Stimulated activated effector memory CD8-positive, alpha-beta T cell treated with anti-CD3 and anti-CD28 coated beads, Interleukin-12 subunit alpha, Interleukin-12 subunit beta, amount 100 ng/mL, for 72 hours (primary cell): ENCODE results near the gene SLC35D2.
A peak's percentile ranks its signal among the peaks of the same experiment; 100 is the strongest.
"Not testable (repeated sequence)": the region's sequence is repeated elsewhere in the genome, so short reads cannot be mapped to it uniquely, and the experiment has no call there.

Experiments used
- ATAC-seq: fragments of 150-1000 bp; cut with Tn5 transposase; 2 replicates; pipeline ENCODE4 v1.10.0; 2021
- DNase-seq, 2 donors: peaks; one replicate each; pipeline ENCODE4 v3.0.0; 2021 to 2022; ENCODE audit warnings: low spot score in 2 of 2
- H3K27ac Mint-ChIP-seq: one replicate; pipeline ENCODE4 v1.8.0; 2022; ENCODE audit warnings: mild to moderate bottlenecking, mixed read lengths
- H3K36me3 Mint-ChIP-seq: one replicate; pipeline ENCODE4 v1.8.0; 2022; ENCODE audit warnings: mild to moderate bottlenecking, mixed read lengths
- H3K4me1 Mint-ChIP-seq: one replicate; pipeline ENCODE4 v1.8.0; 2022; ENCODE audit warnings: mixed read lengths
- H3K4me3 Mint-ChIP-seq: one replicate; pipeline ENCODE4 v1.8.0; 2022; ENCODE audit warnings: mild to moderate bottlenecking, mixed read lengths
- H3K9me3 Mint-ChIP-seq: one replicate; pipeline ENCODE4 v1.8.0; 2022; ENCODE audit warnings: mixed read lengths

Gene SLC35D2

DNA sequence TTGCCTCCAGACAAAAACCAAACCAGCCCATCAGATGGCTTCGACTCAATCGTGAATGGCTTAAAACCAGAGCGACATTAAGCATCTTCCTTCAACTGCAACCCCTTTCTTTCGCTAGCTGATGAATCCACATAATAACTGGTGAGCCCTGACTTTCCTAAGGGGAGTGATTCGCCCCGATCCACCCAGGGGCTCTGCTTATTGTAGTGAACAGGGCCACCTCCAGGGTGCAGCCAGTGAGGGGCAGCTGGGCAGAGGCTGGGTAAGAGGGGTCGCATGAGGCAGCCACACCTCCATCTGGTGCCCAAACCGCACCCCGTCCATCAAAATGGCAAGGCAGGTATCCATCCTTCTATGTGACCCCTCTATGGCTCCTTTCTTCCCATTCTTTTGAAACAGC lies 38.0 kb downstream of the SLC35D2 start:
- Mint-ChIP-seq H3K4me1 (no peaks in the 10 kb centered on the region), H3K9me3 (no peaks in the 10 kb centered on the region), H3K4me3 (no peak overlapping the region), H3K27ac (no peak overlapping the region), H3K36me3 (no peaks in the 10 kb centered on the region)
- no peak for DNase-seq
- no peak for ATAC-seq

GRCh38 chr9:96344458-96345180 lies 38.9 kb downstream of the SLC35D2 start:
- no peak overlapping the region for H3K27ac Mint-ChIP-seq
- ATAC-seq (no peak), DNase-seq (no peak)
- H3K4me3 Mint-ChIP-seq: no peak overlapping the region
- no peaks in the 10 kb centered on the region for H3K36me3 Mint-ChIP-seq
- peaks cover 6% of the 10 kb centered on the region for H3K4me1 Mint-ChIP-seq
- H3K9me3 Mint-ChIP-seq: no peaks in the 10 kb centered on the region

DNA sequence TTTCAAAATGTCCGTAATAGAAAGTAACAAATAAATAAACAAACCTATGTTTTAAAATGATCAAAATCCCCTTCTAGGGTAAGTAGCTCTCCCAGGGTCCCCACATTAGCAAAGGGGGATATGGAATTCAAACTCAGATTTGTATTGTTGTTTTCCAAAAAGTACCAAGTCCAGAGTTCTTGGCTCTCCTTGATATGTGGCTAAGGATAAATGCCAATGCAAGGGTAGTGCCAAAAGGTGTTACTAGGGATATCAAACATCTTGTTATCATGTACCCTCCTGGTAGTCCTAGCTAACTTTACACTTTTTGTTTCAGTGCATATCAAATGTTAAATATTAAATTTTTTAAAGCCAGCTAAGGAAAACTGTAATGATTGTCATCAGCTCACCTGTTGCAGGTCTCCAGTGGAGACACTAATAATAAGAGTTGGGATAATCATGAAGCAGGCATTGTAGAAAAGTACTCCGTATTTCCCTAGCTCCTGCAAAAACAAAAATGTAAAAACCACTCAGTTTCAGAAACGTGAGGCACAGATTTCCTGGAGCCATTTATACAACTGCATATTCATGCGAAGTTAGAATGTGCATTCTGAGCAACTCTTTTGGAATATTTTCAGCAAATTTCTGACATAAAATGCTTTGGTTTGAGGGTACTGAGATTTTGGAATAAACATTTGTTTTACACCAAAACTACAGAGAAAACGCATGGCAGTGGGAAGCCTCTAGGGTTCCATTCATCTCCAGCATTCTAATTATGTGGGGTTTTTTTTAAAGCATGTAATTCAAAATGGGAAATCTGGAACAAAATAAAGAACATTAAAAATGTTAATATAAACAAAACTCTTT lies 39.8 kb downstream of the SLC35D2 start:
- no peak for DNase-seq
- Mint-ChIP-seq H3K4me3 (no peak overlapping the region), H3K27ac (no peak overlapping the region), H3K36me3 (no peaks in the 10 kb centered on the region), H3K4me1 (peaks cover 7% of the 10 kb centered on the region), H3K9me3 (no peaks in the 10 kb centered on the region)
- ATAC-seq: no peak

- Mint-ChIP-seq H3K9me3 (no peaks in the 10 kb centered on the region), H3K36me3 (no peaks in the 10 kb centered on the region), H3K4me1 (peaks cover 7% of the 10 kb centered on the region), H3K27ac (no peak overlapping the region), H3K4me3 (no peak overlapping the region)
- no peak for ATAC-seq
- DNase-seq: no peak
Measured at GRCh38 chr9:96342571-96343245, 40.8 kb downstream of the SLC35D2 start.

- no peaks in the 10 kb centered on the region for H3K9me3 Mint-ChIP-seq
Measured at GRCh38 chr9:96340707-96341106, 42.8 kb downstream of the SLC35D2 start.

DNA sequence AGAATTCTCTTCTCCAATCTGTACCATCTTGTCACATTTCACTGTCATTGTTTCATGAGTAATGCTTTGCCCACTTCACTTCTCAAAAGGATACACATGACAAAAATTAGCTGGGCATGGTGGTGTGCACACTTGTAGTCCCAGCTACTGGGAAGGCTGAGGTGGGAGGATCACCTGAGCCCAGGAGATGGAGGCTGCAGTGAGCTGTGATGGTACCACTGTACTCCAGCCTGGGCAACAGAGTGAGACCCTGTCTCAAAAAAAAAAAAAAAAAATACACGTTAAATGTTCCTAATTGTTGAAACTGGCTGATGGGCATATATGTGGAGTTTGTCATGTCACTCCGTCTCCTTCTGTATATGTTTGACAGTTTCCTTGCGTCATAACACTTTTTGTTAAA lies 45.2 kb downstream of the SLC35D2 start:
- Mint-ChIP-seq H3K4me1 (peaks cover 7% of the 10 kb centered on the region), H3K9me3 (no peaks in the 10 kb centered on the region), H3K36me3 (no peaks in the 10 kb centered on the region), H3K4me3 (no peak overlapping the region), H3K27ac (no peak overlapping the region)
- ATAC-seq (no peak), DNase-seq (no peak)

More at GRCh38 chr9:96340707-96341106, 42.8 kb downstream of the SLC35D2 start:
- DNase-seq: no peak
- no peak overlapping the region for H3K27ac Mint-ChIP-seq
- no peak for ATAC-seq
- no peaks in the 10 kb centered on the region for H3K36me3 Mint-ChIP-seq
- H3K4me1 Mint-ChIP-seq: peaks cover 7% of the 10 kb centered on the region
- no peak overlapping the region for H3K4me3 Mint-ChIP-seq

GRCh38 chr9:96333958-96334357 lies 49.6 kb downstream of the SLC35D2 start:
- ATAC-seq: no peak
- Mint-ChIP-seq H3K9me3 (no peaks in the 10 kb centered on the region), H3K4me1 (no peaks in the 10 kb centered on the region), H3K36me3 (peaks cover 5% of the 10 kb centered on the region), H3K27ac (no peak overlapping the region), H3K4me3 (no peak overlapping the region)
- no peak for DNase-seq

GRCh38 chr9:96331236-96331947 lies 52.1 kb downstream of the SLC35D2 start:
- Mint-ChIP-seq H3K27ac (no peak overlapping the region), H3K36me3 (peaks cover 5% of the 10 kb centered on the region), H3K4me1 (no peaks in the 10 kb centered on the region), H3K9me3 (no peaks in the 10 kb centered on the region), H3K4me3 (no peak overlapping the region)
- DNase-seq (no peak), ATAC-seq (no peak)

GRCh38 chr9:96327694-96328352 lies 55.7 kb downstream of the SLC35D2 start:
- Mint-ChIP-seq H3K9me3 (no peaks in the 10 kb centered on the region), H3K36me3 (peaks cover 5% of the 10 kb centered on the region), H3K27ac (no peak overlapping the region), H3K4me1 (no peaks in the 10 kb centered on the region), H3K4me3 (no peak overlapping the region)
- DNase-seq (peak; percentile 47 to 63), ATAC-seq (peak; percentile 73)

DNA sequence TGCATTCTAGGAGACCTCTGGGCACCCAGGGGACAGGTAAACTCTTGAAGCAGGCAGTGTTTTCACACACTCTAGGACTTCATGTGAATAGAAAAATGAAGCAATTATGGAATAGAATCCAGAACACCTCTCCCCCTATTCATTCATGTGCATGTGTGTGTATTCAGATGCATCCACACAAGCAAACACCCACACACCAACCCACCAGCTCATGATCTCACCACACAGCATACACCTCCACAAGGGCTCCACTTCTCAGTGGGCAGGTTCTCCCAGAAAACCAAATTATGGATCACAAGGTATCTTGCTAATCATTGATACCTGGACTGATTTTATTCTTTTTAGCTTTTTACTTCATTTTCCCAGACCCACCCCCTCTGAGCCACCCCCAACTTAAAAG lies 60.3 kb downstream of the SLC35D2 start:
- H3K27ac Mint-ChIP-seq: no peak overlapping the region
- no peak for ATAC-seq
- H3K9me3 Mint-ChIP-seq: no peaks in the 10 kb centered on the region
- H3K36me3 Mint-ChIP-seq: peaks cover 5% of the 10 kb centered on the region
- no peak for DNase-seq
- no peak overlapping the region for H3K4me3 Mint-ChIP-seq
- H3K4me1 Mint-ChIP-seq: no peaks in the 10 kb centered on the region

DNA sequence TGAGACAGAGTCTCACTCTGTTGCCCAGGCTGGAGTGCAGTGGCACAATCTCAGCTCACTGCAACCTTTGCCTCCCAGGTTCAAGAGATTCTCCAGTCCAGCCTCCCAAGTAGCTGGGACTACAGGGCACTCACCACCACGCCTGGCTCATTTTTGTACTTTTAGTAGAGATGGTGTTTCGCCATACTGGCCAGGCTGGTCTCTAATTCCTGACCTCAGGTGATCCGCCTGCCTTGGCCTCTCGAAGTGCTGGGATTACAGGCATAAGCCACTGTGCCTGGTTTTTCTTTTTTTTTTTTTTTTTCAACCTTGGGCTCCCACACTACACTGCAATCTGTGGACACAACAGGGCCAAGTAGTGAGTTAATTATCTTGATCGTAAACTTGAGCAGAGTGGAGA lies 60.8 kb downstream of the SLC35D2 start:
- H3K9me3 Mint-ChIP-seq, DNase-seq, H3K4me3 Mint-ChIP-seq, H3K36me3 Mint-ChIP-seq, ATAC-seq, H3K4me1 Mint-ChIP-seq, H3K27ac Mint-ChIP-seq: not testable (repeated sequence)

- not testable (repeated sequence) for H3K36me3 Mint-ChIP-seq, H3K9me3 Mint-ChIP-seq, H3K4me3 Mint-ChIP-seq, DNase-seq, H3K4me1 Mint-ChIP-seq, ATAC-seq, H3K27ac Mint-ChIP-seq
Measured at GRCh38 chr9:96322210-96322609, 61.3 kb downstream of the SLC35D2 start.

DNA sequence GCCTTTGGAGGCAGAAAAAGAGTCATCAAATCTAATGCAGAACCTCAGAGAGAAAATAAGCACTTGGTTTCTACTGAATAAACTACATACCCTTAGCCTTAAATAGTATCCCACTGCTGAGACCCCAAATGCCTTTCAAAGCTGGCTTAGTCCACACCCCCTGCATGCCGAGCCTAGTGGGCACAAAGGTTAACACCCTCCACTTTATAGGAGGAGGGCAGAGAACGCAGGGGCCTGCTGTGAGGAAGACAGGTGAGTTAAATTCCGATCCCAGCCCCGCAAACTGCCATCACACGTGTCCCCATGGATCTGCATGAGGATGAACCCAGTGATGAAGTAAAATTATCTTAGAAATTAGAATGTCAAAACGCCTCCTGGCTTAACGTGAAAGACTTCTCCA lies 62.0 kb downstream of the SLC35D2 start:
- Mint-ChIP-seq H3K27ac (no peak overlapping the region), H3K4me3 (no peak overlapping the region), H3K36me3 (peaks cover 5% of the 10 kb centered on the region), H3K4me1 (peaks cover 6% of the 10 kb centered on the region), H3K9me3 (no peaks in the 10 kb centered on the region)
- DNase-seq (no peak), ATAC-seq (no peak)

DNA sequence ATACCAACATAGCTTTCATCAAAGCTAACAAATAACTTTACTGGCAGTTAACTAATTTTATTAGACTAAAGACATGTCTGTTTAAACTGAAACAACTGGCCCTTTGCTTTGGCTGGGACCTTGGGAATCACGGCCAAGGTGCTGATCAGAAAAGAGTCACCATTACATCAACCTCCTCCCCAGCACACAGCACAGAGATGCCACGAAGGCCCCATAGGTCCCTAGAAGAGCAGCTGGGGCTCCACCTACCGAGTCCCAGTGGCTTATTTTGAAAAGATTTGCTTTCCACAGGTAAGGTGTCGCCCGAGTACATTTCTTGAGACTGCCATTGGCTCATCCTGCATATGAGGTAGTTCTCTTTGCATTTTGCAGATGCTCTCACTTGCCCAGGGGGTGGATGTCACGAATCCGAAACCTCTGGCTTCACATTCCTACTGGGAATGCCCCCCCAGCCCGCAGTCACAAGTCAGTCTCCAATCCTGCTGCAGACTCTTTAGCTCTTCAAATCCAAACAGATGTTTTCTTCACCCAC lies 62.7 kb downstream of the SLC35D2 start:
- H3K9me3 Mint-ChIP-seq: no peaks in the 10 kb centered on the region
- peaks cover 6% of the 10 kb centered on the region for H3K4me1 Mint-ChIP-seq
- DNase-seq (no peak), ATAC-seq (no peak)
- no peak overlapping the region for H3K27ac Mint-ChIP-seq
- peaks cover 5% of the 10 kb centered on the region for H3K36me3 Mint-ChIP-seq
- H3K4me3 Mint-ChIP-seq: no peak overlapping the region
